GM18502 (cell line): ENCODE results near the gene ZNF813.

Experiments
- ATAC-seq: cut with Tn5 transposase; IDR thresholded peaks from one replicate; pipeline ENCODE4 v1.9.1; 2021; ENCODE audit warnings: mild to moderate bottlenecking; ENCODE audit not compliant: unreplicated experiment, poor library complexity

Gene ZNF813

DNA sequence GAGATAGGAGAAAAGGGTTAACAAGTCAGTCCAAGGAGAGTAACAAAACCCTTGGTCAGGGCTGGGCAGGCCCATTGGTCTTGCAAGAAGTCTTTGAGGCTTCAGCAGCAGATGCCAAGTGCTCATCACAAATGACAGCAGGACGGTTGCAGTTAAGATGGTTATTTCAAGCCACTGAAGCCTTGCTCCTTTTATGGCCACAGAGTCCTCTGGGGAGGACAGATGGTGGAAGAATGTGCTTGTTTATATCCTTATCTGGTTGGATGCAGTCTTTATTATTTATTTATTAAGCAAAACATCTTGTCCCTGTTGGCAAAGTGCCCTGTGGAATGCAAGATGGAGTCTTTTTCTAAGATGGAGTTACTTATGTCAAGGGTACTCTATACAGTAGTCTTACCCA, 51.2 kb downstream of the ZNF813 start:
- ATAC-seq = no peak

DNA sequence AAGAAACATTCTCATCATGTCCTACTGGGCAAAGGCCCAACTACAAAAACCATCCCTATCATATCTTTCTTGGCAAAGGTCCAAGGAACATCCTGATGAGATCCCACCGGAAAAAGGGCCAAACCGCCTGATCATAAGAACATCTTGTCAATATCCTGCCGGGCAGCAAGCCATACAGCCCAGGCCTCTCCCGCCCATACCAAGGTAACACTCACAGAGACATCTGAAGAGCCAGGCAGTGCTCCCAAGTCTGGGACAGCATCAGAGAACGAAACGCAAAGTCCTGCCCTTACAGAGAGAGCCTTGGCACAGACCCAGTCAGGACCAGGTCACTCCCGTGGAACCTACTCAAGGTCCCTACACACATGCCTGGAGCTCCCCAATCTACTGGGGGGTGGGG, 51.9 kb downstream of the ZNF813 start:
- no peak for ATAC-seq

DNA sequence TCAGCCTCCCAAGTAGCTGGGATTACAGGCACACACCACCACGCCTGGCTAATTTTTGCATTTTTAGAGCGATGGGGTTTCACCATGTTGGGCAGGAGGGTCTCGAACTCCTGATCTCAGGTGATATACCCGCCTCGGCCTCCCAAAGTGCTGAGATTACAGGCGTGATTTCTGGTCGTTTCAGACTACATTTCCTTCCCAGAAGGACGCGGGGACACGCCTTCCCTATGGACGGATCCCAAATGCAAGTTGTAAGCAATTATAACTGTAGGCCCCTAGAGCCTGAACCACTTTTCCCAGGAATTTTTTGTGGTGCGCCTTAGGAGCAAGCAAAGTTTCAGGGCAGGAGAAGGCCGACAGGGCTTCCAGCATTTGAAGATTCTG, 52.6 kb downstream of the ZNF813 start:
- no peak for ATAC-seq

DNA sequence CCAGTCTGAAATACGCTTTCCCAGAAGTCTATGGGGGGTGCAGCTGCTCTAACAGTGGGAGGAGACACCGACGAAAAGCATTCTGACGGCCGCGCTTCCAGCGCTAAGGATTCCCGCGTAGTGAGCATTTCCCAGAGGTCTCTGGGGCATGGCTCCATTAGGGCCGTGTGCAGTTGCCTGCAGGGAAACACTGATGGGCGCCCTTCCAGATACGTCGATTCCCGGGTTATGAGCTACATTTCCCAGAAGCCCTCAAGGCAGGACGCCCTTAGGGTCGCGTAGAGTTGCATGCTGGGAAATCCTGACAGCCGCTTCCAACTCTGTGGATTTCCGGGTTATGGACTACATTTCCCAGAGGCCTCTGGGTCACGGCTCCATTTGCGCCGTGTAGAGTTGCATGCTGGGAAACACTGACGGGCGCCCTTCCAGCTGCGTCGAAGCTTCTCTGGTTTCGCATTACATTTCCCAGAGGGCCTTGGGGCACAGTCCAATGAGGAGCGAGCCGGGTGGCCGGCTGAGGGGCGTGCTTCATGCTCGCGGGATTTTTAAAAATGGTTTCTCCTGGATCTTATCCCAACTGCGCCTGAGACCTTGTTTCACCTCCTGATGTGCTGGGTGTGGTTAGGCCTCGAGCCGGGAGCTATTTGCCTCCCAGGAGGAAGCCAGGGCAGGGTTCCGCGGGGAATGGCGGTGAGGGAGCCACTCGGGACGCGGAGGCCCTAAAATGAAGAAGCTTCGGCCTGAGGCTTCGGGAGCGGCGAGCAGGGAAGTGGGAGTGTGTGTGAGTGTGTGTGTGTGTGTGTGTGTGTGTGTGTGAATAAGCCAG, 53.2 kb downstream of the ZNF813 start:
- peak; percentile 99 for ATAC-seq

DNA sequence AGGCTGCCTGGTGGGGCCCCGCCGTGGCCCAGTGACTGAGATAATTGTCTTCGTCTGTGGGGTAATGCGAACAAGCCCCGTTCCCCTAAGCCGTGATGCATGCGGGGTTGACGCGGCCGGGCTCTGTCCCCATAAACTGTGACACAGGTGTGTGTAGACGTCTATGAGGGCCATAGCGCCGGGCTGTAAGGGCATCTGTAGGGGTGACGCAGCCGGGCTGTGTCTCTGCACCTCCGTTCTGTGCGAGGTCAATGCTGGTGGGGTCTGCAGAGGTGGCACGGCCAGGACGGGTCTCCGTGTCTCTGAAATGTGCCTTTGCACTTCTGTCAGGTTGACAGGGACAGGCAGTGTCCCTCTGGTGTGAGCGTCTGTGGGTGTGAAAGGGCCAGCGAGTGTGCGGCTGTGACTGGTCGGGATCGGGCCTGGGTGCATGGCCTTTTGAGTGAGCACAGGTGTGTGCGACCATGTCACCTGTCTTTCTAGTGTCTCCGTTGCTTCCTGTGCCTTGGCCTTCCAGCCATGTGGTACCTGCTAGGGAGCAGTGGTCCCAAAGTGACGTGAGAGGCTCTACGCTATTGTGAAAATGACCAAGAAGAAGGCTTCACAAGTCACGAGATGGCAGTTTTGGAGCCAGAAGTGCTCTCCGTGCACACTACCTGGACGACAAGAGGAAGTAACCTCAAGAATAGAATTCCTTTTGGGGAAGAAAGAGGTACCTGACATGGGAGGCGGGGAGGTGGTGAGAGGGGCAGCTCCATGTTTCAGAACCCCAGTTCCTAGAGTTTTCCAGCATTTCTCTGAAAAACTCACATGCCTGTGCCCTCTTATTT, 54.1 kb downstream of the ZNF813 start:
- ATAC-seq = no peak

DNA sequence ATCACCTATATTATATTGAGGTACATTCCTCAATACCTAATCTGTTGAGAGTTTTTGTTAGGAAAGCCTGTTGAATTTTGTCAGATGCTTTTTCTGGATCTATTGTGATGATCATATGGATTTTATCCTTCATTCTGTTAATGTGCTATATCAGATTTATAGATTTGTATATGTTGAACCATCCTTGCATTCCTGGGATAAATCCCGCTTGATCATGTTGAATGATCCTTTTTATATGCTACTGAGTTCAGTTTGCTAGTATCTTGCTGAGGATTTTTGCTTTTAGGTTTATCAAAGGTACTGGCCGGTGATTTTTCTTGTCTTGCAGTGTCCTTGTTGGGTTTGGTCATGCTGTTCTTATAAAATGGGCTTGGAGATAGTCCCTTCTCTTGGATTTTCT, 58.4 kb downstream of the ZNF813 start:
- no peak for ATAC-seq

DNA sequence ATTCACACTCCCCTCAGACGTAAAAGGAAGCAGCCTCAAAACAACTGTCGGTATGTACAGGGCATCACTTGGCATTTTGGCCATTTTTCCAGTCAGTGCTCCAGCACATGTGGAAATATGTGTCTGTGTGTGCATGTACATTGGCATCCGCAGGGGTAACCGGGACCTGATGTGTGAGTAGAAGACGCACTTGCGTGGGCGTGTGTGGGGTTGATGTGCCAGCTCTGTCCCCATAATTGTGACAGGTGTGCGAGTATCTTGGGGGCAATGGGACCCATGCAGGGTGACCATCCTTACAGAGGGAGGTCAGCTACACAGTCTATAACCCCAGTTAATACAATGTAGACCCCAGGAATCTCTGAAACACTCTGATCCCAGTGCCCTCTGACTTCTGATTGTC, 63.1 kb downstream of the ZNF813 start:
- no peak for ATAC-seq

DNA sequence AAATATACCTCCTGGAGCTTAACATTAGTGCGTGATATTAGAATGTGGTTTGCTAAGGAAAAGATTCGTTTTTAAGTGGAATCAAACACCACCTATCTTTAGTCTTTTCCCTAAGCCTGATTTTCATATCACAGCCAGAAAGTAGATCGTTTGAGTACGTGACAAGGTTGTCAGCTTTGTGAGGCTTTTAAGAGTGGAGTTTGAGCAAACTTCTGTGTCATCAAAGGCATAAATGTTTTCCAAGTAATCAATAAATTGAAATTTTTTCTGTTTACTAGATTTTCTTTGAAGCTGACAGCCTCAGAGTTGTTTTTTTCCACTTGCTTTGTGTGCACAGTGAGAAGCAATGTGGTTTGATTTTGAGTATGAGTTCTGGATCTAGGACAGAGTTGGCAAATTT, 63.9 kb downstream of the ZNF813 start:
- ATAC-seq = no peak

DNA sequence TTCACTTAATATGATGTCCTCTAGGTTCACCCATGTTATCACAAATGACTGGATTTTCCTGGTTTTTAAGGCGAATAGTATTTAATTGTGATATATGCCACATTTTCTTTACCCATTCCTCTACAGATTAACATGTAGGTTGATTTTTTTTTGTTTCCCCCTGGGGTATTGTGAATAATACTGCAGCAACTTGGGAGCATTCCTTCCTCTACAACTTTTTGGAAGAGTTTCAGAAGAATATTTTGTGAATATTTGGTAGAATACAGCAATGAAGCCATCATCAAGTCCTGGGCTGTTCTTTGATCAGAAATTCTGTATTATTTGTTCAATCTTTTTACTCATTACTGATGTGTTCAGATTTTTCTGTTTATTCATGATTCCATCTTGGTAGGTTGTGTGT, 64.8 kb downstream of the ZNF813 start:
- no peak for ATAC-seq

DNA sequence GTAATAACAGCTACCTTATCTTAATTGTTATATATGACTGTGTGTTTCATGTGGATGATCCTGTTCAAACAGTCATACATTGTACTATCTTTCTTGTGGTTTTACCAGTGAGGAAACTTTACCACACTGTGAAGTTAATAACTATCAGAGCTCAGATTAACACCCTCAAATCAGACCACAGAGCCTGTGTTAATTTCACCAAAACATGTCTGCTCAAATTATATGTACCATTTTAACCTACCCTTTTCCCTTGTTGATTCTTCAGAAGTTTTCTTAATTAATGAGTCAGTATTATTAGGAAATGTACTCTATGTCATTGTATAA, 68.7 kb downstream of the ZNF813 start:
- ATAC-seq = no peak

DNA sequence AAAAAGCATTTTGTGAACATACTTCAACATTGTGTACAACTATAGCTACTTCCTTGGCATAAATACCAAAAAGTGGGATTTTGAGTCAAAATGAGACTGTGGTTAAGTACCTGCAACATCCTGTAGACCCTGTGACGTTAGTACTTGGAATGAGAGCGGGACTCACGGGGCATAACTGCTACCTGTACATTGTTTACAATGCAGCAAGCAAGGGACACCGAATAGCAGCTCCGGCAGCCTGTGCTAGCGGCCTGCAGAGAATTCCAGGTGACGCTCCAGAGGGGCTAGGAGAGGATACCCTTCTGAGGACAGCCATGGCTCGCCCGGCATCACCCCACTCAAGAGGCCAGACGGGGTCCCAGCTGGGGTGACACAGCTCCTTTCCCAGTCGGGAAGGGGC, 69.6 kb downstream of the ZNF813 start:
- ATAC-seq = no peak

DNA sequence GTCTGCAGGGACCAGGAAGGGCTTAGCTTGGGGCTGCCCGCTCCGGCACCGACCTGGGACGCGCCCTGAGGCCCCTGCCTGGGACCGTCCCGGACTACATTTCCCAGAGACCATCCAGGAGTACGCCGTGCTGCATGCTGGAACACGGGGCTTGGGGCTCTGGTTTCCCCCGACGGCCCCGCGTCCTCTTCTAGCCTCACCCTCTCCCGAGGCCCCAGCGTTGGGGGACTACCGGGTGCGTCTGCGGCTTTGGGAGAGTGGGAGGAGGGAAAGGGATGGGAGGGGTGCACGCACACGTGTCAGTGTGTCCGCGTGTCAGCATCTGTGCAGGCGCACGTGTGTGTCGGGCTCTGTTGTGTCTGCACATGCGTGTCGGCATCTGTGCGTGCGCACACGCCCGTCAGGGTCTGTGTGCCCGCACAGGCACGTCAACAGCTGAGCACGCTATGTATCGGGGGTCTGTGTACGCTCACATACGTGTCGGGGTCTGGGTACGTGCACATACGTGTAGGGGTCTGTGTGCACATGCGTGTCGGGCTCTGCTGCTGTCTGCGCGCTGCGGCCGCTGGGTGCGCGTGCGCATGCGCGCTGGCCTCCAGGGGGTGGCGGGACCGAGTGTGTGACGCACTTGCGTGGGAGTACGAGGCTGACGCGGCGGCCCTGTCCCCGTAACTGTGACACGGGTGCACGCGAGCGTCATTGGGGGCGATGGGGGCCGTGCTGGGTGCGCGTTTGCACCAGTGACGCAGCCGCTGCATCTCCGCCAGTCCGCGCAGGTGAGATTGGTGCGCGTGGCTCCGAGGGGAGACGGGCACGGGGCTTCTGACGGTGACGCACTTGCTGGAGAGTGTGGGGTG, 70.2 kb downstream of the ZNF813 start, which contains the start of gene ZNF331:
TSS of gene ZNF331 (plus strand) at position 625 of the 857 bp plus-strand sequence. CDS start 31,232 bp downstream, outside the sequence.
- peak; percentile 67 for ATAC-seq

DNA sequence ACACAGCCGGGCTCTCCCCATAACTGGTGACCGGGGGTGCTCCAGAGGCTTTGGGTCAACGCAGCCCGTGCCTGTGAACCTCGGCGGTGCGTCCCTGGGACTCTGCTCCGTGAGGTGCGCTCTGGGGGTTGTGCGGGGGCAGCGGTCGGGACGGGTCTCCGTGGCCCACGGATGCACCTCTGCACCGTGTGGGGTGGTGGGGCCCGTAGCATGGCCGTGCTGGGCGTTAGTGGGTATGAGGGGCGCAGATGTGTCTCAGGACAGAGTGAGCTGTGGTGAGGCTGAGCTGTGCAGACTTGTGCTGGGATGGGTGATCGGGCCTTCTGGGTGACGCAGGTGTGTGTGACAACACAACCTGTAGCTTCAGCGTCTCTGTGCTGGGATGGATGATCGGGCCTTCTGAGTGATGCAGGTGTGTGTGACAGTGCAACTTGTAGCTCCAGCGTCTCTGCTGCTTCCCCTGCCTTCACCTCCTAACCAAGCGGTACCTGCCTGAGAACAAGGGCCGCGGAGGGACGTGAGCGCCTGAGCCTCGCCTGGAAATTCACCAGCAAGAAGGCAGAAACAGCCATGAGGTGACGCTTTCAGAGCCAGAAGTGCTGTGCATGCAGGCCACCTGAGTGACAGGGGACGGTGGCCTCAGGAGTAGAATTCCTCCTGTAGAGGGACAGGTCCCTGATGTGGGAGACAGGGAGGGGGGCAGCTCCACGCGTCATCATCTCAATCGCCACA, 71.0 kb downstream of the ZNF813 start:
- ATAC-seq = no peak

DNA sequence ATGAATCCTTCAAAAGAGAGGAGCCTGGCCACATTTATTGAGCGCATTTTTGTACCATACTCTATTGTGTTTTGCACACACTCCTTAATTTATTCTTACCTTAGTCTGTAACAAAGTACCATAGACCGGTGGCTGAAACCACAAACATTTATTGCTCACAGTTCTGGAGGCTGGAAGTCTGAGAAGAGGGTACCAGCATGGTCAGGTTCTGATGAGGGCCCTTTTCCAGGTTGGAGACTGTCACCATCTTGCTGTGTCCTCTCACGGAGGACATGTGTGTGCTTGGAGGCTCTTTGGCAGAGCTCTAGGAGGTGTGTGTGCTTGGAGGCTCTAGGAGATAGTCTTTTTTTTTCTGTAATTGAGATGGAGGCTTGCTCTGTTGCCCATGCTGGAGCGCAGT, 72.6 kb downstream of the ZNF813 start:
- no peak for ATAC-seq

DNA sequence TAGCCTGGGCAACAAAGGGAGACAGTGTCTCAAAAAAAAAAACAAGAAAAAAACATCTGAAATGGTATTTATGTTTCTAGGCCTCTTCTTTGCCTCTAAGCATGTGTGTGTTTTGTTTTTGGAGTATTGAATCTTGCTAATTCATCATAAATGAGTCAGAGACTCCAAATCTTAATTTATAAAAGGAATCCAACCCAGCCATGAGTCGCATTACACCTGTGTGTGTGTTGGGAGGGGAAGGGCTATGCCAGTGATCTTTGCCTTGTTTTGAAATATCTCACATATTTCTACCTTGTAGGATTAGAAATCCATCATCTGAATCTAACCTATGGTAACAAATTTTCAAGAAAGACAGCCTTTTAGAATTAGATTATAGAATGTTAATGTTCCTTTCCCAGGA, 74.4 kb downstream of the ZNF813 start:
- ATAC-seq = no peak

DNA sequence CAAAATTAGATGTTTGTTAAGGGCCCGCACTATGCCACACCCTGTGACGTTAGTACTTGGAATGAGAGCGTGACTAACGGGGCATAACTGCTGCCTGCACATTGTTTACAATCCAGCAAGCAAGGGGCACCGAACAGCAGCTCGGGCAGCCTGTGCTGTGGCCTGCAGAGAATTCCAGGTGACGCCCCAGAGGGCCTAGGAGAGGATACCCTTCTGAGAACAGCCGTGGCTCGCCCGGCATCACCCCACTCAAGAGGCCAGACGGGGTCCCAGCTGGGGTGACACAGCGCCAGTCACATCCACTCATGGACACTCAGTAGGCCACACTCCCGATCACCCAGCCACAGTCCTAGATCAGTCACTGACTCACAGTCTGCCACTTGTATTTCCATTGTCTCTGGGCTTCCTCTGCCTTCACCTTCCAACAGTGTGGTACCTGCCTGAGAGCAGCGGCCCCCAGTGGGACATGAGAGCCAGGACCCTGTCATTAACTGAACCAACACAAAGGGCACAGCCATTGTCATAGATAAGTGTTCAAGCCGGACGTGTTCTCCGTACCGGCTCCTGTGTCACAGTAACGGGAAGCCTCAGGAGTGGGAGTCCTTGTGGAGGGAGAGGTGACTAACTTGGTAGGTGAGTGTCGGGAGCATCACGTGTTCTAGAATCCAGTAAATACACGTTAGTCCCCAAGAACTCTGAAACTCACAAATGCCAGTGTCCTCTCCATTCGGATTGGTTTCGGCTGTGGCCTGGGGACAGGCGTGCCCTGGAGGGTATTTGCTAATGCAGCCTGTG, 77.9 kb downstream of the ZNF813 start:
- no peak for ATAC-seq
